Endothelial cell of umbilical vein (primary cell): ENCODE data around the gene PAQR3. TPM values are rescaled to one million over a fixed set of nuclear protein-coding genes. Genes with fewer than 3 reads are reported as not detected.
A peak's percentile ranks its signal among the peaks of the same experiment; 100 is the strongest.

ENCODE experiments used
- BruUV-seq: library from RNA; stranded (reverse); fragments of 400-500 nt; replicated peaks from 2 replicates; lab custom pipeline; 2021; lab: Mats Ljungman, UMichigan
- CTCF ChIA-PET: fragments of 300-600, 350-600 bp; sonication (Branson Sonifier 250); formaldehyde crosslinking; loops from one replicate; lab custom pipeline; 2021; ENCODE audit warnings: antibody characterized with exemption, inconsistent platforms; lab: Charles Lee
- POLR2A ChIA-PET: fragments of 300-600, 350-600 bp; sonication (Branson Sonifier 250); formaldehyde crosslinking; loops from one replicate; lab custom pipeline; 2021; ENCODE audit warnings: antibody characterized with exemption, inconsistent platforms; lab: Charles Lee
- DNase-seq: peaks from one replicate; pipeline ENCODE4 v3.0.0-alpha.2; 2011; ENCODE audit warnings: low read depth, low spot score
- FAIRE-seq: peaks from 2 replicates; lab custom pipeline; 2011; peaks lifted over from hg19 to GRCh38; lab: Jason Lieb, UNC
- H2AFZ ChIP-seq: 2 replicates; pipeline ENCODE4 v1.6.0; 2012; ENCODE audit warnings: low read depth, low read length, control low read depth, inconsistent platforms
- H3K27ac ChIP-seq: 2 replicates; pipeline ENCODE4 v1.5.1; 2011; ENCODE audit warnings: low read depth, mild to moderate bottlenecking, control low read depth, low read length, moderate library complexity; ENCODE audit not compliant: insufficient read depth
- H3K27me3 ChIP-seq, 2 experiments: 2 replicates each; pipeline versions ENCODE4 v1.6.0 to v1.6.1; 2011; ENCODE audit warnings: low read length in 2 of 2, mixed read lengths in 1 of 2; ENCODE audit not compliant: control insufficient read depth in 2 of 2, insufficient read depth in 2 of 2
- H3K36me3 ChIP-seq, 2 experiments: 2 replicates in 1 of 2; 3 replicates in 1 of 2; pipeline ENCODE4 v1.5.1; 2011; ENCODE audit warnings: low read length in 2 of 2, mild to moderate bottlenecking in 1 of 2, moderate library complexity in 1 of 2; ENCODE audit not compliant: control insufficient read depth in 2 of 2, insufficient read depth in 2 of 2; ENCODE audit errors: extremely low read depth in 1 of 2
- H3K4me1 ChIP-seq: 3 replicates; pipeline ENCODE4 v1.5.1; 2011; ENCODE audit warnings: mild to moderate bottlenecking, low read length; ENCODE audit not compliant: control insufficient read depth, insufficient read depth; ENCODE audit errors: extremely low read depth
- H3K4me2 ChIP-seq: 2 replicates; pipeline ENCODE4 v1.6.1; 2011; ENCODE audit warnings: low read length, control low read depth, mixed read lengths; ENCODE audit not compliant: insufficient read depth
- H3K4me3 ChIP-seq, 3 experiments: fragments of 200-600 bp in 1 of 3; sonication (generic), shearing (Covaris generic) in 1 of 3; replicated peaks in 1 of 3; 2 replicates each; pipeline ENCODE4 v1.5.1; 2011 to 2016; ENCODE audit warnings: control low read depth in 3 of 3, low read length in 3 of 3, mild to moderate bottlenecking in 2 of 3, inconsistent platforms in 1 of 3, low read depth in 1 of 3, moderate library complexity in 1 of 3; ENCODE audit not compliant: insufficient read depth in 1 of 3
- H3K79me2 ChIP-seq: 2 replicates; pipeline ENCODE4 v1.6.0; 2012; ENCODE audit warnings: low read length, inconsistent platforms; ENCODE audit not compliant: control insufficient read depth, insufficient read depth
- H3K9ac ChIP-seq: replicated peaks from 2 replicates; pipeline ENCODE3; 2011; ENCODE audit warnings: low read length, control low read depth; ENCODE audit not compliant: insufficient read depth; ENCODE audit errors: extremely low read depth
- H3K9me1 ChIP-seq: replicated peaks from 3 replicates; pipeline ENCODE4 v1.6.0; 2011; ENCODE audit warnings: mild to moderate bottlenecking, low read length; ENCODE audit not compliant: control insufficient read depth, insufficient read depth; ENCODE audit errors: extremely low read depth
- H3K9me3 ChIP-seq: replicated peaks from 2 replicates; pipeline ENCODE4 v1.5.1; 2012; ENCODE audit warnings: low read length, inconsistent platforms; ENCODE audit not compliant: control insufficient read depth, insufficient read depth
- H4K20me1 ChIP-seq: replicated peaks from 2 replicates; pipeline ENCODE3; 2011; ENCODE audit warnings: mild to moderate bottlenecking, low read length; ENCODE audit not compliant: control insufficient read depth, insufficient read depth; ENCODE audit errors: extremely low read depth
- CTCF ChIP-seq, 2 donors: IDR thresholded peaks; 1 replicate in 1 of 2; 2 replicates in 1 of 2; pipeline ENCODE4 v1.5.1; 2011; ENCODE audit warnings: low read length in 2 of 2, mild to moderate bottlenecking in 2 of 2, moderate library complexity in 2 of 2, control low read depth in 1 of 2, inconsistent platforms in 1 of 2, low read depth in 1 of 2; ENCODE audit not compliant: insufficient read depth in 1 of 2; ENCODE audit errors: extremely low read depth in 1 of 2
- EZH2 ChIP-seq: IDR thresholded peaks from 2 replicates; pipeline ENCODE4 v1.6.1; 2012; ENCODE audit warnings: borderline replicate concordance, low read depth, mild to moderate bottlenecking, moderate library complexity, low read length, inconsistent platforms; ENCODE audit not compliant: severe bottlenecking
- GATA2 ChIP-seq: IDR thresholded peaks from 2 replicates; pipeline ENCODE4 v1.7.0; 2011; ENCODE audit warnings: low read depth, mild to moderate bottlenecking, moderate library complexity, mixed read lengths, low read length; ENCODE audit not compliant: insufficient read length, insufficient read depth
- JUN ChIP-seq: IDR thresholded peaks from 2 replicates; pipeline ENCODE4 v1.6.1; 2011; ENCODE audit warnings: borderline replicate concordance, low read depth; ENCODE audit not compliant: insufficient read length, insufficient read depth
- MYC ChIP-seq: IDR thresholded peaks from one replicate; pipeline ENCODE4 v1.6.1; 2011; ENCODE audit warnings: mild to moderate bottlenecking, low read depth, low read length
- POLR2A ChIP-seq: IDR thresholded peaks from 2 replicates; pipeline ENCODE4 v1.6.1; 2012; ENCODE audit warnings: low read depth, mild to moderate bottlenecking, control low read depth, low read length
- POLR2AphosphoS5 ChIP-seq: IDR thresholded peaks from 2 replicates; pipeline ENCODE4 v1.6.1; 2012; ENCODE audit warnings: low read depth, mild to moderate bottlenecking, control low read depth, low read length, moderate library complexity; ENCODE audit not compliant: insufficient read depth
- dilution Hi-C: fragments of 300-500 bp; cut with MboI; formaldehyde crosslinking; loops from one replicate; pipeline ENCODE4 v1.15.0; 2019; ENCODE audit warnings: low sequenced_read_pairs; ENCODE audit not compliant: extremely low pct_ligation_motif_present
- intact Hi-C: fragments of 100-400 bp; cut with micrococcal nuclease; formaldehyde crosslinking; loops from one replicate; pipeline ENCODE4 v1.10.0; 2022
- polyA plus RNA-seq, 4 experiments: library from polyadenylated mRNA; depleted of rRNA in 3 of 4; stranded (reverse) in 3 of 4; unstranded in 1 of 4; fragments of >200 nt; gene quantifications; 2 replicates each; pipeline versions ENCODE4 v1.2.1 to v1.2.3, GENCODE V29; 2011 to 2012; ENCODE audit warnings: missing spikeins in 1 of 4
- total RNA-seq: library from RNA; stranded (reverse); gene quantifications from 2 replicates; pipeline ENCODE4 v1.2.3, GENCODE V29; 2021

PAQR3 gene
- total and polyA plus RNA-seq, 2 donors (not counting 3 experiments of a cell fraction or from before 2014, with no cell fraction given): 15.0 to 19.0 TPM

- POLR2A ChIA-PET: no interaction called here
- H3K4me1 ChIP-seq: peaks cover 13% of the 10 kb centered on the region
- dilution Hi-C loops (no loop called here), intact Hi-C loops (loop anchor here (2.0 to 10.0 kb wide), 3 partner anchors 323 to 943 kb away; partner anchors contain the start of gene FRAS1)
- no peaks in the 10 kb centered on the region for H3K9me3 ChIP-seq
- H3K9me1 ChIP-seq: no peaks in the 10 kb centered on the region
- peak overlapping the region in 1 of 3 experiments; percentile 84 for H3K4me3 ChIP-seq
- no peak overlapping the region for H3K9ac ChIP-seq
- H3K27me3 ChIP-seq: peaks cover under 1% of the 10 kb centered on the region in 2 experiments
- no TSS peak for BruUV-seq
- CTCF ChIA-PET: interaction anchor here (1.3 kb wide), 1 partner anchor 1134 kb away, joined by 3 read pairs; no protein-coding TSS in a partner anchor
- peak; percentile 45 for TF ChIP-seq JUN
- TF ChIP-seq POLR2A: no peak
- TF ChIP-seq EZH2: no peak
- no peak for TF ChIP-seq GATA2
- H3K36me3 ChIP-seq: no peaks in the 10 kb centered on the region
- FAIRE-seq: no peak
- no peak for DNase-seq
- peak overlapping the region; percentile 88 for H3K4me2 ChIP-seq
- no peaks in the 10 kb centered on the region for H4K20me1 ChIP-seq
- no peak overlapping the region for H3K27ac ChIP-seq
- H3K79me2 ChIP-seq: peaks cover 8% of the 10 kb centered on the region
- H2AFZ ChIP-seq: no peak overlapping the region
Measured at GRCh38 chr4:78937837-78938236, 1.4 kb downstream of the PAQR3 start.

GRCh38 chr4:78936989-78937388 is 2.2 kb downstream of the PAQR3 start:
- Histone ChIP-seq H3K4me3 (no peak overlapping the region), H4K20me1 (no peaks in the 10 kb centered on the region), H3K9me3 (no peaks in the 10 kb centered on the region), H3K9me1 (no peaks in the 10 kb centered on the region), H3K27me3 (no peaks in the 10 kb centered on the region), H3K27ac (no peak overlapping the region), H3K4me2 (no peak overlapping the region), H3K9ac (no peak overlapping the region), H2AFZ (no peak overlapping the region), H3K79me2 (peaks cover 8% of the 10 kb centered on the region), H3K4me1 (peaks cover 13% of the 10 kb centered on the region), H3K36me3 (no peaks in the 10 kb centered on the region)
- no TSS peak for BruUV-seq
- ChIA-PET CTCF (no interaction called here), POLR2A (no interaction called here)
- intact Hi-C loops: loop anchor here (5.0 to 10.0 kb wide), 2 partner anchors 322 to 880 kb away; partner anchors contain the start of gene FRAS1
- FAIRE-seq: no peak
- dilution Hi-C loops: no loop called here
- DNase-seq: no peak
- no peak for TF ChIP-seq JUN
- no peak for TF ChIP-seq POLR2AphosphoS5
- TF ChIP-seq EZH2: no peak
- no peak for TF ChIP-seq CTCF (IDR thresholded peaks at IDR 0.05; ENCODE audit: extremely low read depth in 1 of 2, insufficient read depth in 1 of 2, low read depth in 1 of 2, low read length in 2 of 2)
- TF ChIP-seq MYC: no peak
